H1 (cell line): ENCODE results near the gene RGMB. TPM values are rescaled to one million over a fixed set of nuclear protein-coding genes. Genes with fewer than 3 reads are reported as not detected.

Experiments used
- ATF2 ChIP-seq: IDR thresholded peaks from 2 replicates; pipeline ENCODE4 v1.6.1; 2012; ENCODE audit warnings: low read length, inconsistent platforms
- ATF3 ChIP-seq: IDR thresholded peaks from 2 replicates; pipeline ENCODE4 v1.6.1; 2011; ENCODE audit warnings: low read depth, mild to moderate bottlenecking, low read length; ENCODE audit not compliant: insufficient read depth
- CHD7 ChIP-seq: fragments of 300-600 bp; sonication (generic); IDR thresholded peaks from 2 replicates; pipeline ENCODE4 v1.7.1; 2012; ENCODE audit warnings: low read length, moderate library complexity, mild to moderate bottlenecking, inconsistent platforms; ENCODE audit not compliant: insufficient replicate concordance
- TAF7 ChIP-seq: optimal IDR thresholded peaks from 2 replicates; pipeline ENCODE3; 2011; ENCODE audit warnings: low read depth, mild to moderate bottlenecking, inconsistent platforms, low read length, moderate library complexity, borderline replicate concordance
- polyA plus RNA-seq, 7 experiments: library from polyadenylated mRNA; depleted of rRNA in 3 of 7; stranded (reverse) in 5 of 7; unstranded in 2 of 7; fragments of >200 nt in 5 of 7; fragments of 200-250 nt in 2 of 7; gene quantifications; 1 replicate in 5 of 7; 2 replicates in 1 of 7; 4 replicates in 1 of 7; pipeline versions ENCODE4 v1.2.1 to v1.2.3, GENCODE V29; 2011 to 2013; ENCODE audit warnings: missing spikeins in 2 of 7, mixed read lengths in 2 of 7
- total RNA-seq: library from RNA; stranded (reverse); fragmentation: NEBNext Ultra II Directional; extraction: Animal tissue kit (Norgen Biotek cat#: 25700); gene quantifications from 2 replicates; pipeline ENCODE4 v1.2.1, GENCODE V29; 2021

The RGMB gene
- total and polyA plus RNA-seq, 2 of the 8 experiments (the other 6 are each of a cell fraction or from before 2014, with no cell fraction given) = 11.7 to 27.0 TPM

- TF ChIP-seq ATF3 (no peak), CHD7 (no peak), TAF7 (no peak), ATF2 (no peak)
Observed at GRCh38 chr5:98844865-98845264, 71.4 kb downstream of the RGMB start (continued).
